ENCODE results near the gene ZFPM1. TPM values are rescaled to one million over a fixed set of nuclear protein-coding genes. Genes with fewer than 3 reads are reported as not detected.

The ZFPM1 gene
- total RNA-seq, 1 donor from 2014 or later, result 11.1 TPM

GRCh38 chr16:88539261-88539651 lies 86.2 kb downstream of the ZFPM1 start:
- peaks cover 6% of the 10 kb centered on the region for H3K9me3 Mint-ChIP-seq

GRCh38 chr16:88539652-88540345 lies 86.7 kb downstream of the ZFPM1 start:
- no peak overlapping the region for H3K27ac Mint-ChIP-seq (ENCODE audit: unreplicated experiment)
- peaks cover 8% of the 10 kb centered on the region for H3K36me3 Mint-ChIP-seq (ENCODE audit: low read depth)
- peaks cover 6% of the 10 kb centered on the region for H3K9me3 Mint-ChIP-seq
- DNase-seq (ENCODE audit: low read depth, low spot score), result no peak
- no peak overlapping the region for H3K4me3 Mint-ChIP-seq
- peaks cover 25% of the 10 kb centered on the region for H3K27me3 Mint-ChIP-seq (ENCODE audit: low read depth)
- peaks cover 4% of the 10 kb centered on the region for H3K4me1 Mint-ChIP-seq
- no peak for TF ChIP-seq CTCF (conservative IDR thresholded peaks at IDR 0.05)

More at GRCh38 chr16:88539261-88539651, 86.2 kb downstream of the ZFPM1 start:
- Mint-ChIP-seq H3K4me3 (no peak overlapping the region), H3K4me1 (peaks cover 4% of the 10 kb centered on the region), H3K36me3 (ENCODE audit: low read depth) (peaks cover 8% of the 10 kb centered on the region), H3K27me3 (ENCODE audit: low read depth) (peaks cover 23% of the 10 kb centered on the region), H3K27ac (ENCODE audit: unreplicated experiment) (no peak overlapping the region)
- TF ChIP-seq CTCF (conservative IDR thresholded peaks at IDR 0.05), result no peak
- no peak for DNase-seq (ENCODE audit: low read depth, low spot score)

- DNase-seq (ENCODE audit: low read depth, low spot score), result no peak
- H3K27ac Mint-ChIP-seq (ENCODE audit: unreplicated experiment), result no peak overlapping the region
- no peak overlapping the region for H3K4me3 Mint-ChIP-seq
- H3K27me3 Mint-ChIP-seq (ENCODE audit: low read depth), result peaks cover 27% of the 10 kb centered on the region
- peaks cover 6% of the 10 kb centered on the region for H3K9me3 Mint-ChIP-seq
- H3K36me3 Mint-ChIP-seq (ENCODE audit: low read depth), result peaks cover 8% of the 10 kb centered on the region
- H3K4me1 Mint-ChIP-seq, result peaks cover 4% of the 10 kb centered on the region
- no peak for TF ChIP-seq CTCF (conservative IDR thresholded peaks at IDR 0.05)
These were observed 87.4 kb downstream of the ZFPM1 start for GRCh38 chr16:88540346-88540977.

GRCh38 chr16:88541831-88542616 lies 88.9 kb downstream of the ZFPM1 start:
- no peak for DNase-seq (ENCODE audit: low read depth, low spot score)
- Mint-ChIP-seq H3K9me3 (peaks cover 6% of the 10 kb centered on the region), H3K36me3 (ENCODE audit: low read depth) (peaks cover 6% of the 10 kb centered on the region), H3K4me1 (no peaks in the 10 kb centered on the region), H3K27me3 (ENCODE audit: low read depth) (peaks cover 38% of the 10 kb centered on the region), H3K27ac (ENCODE audit: unreplicated experiment) (no peak overlapping the region), H3K4me3 (no peak overlapping the region)
- TF ChIP-seq CTCF (conservative IDR thresholded peaks at IDR 0.05), result no peak

GRCh38 chr16:88543230-88543813 lies 90.2 kb downstream of the ZFPM1 start:
- Mint-ChIP-seq H3K27me3 (ENCODE audit: low read depth) (peaks cover 38% of the 10 kb centered on the region), H3K4me3 (no peak overlapping the region), H3K36me3 (ENCODE audit: low read depth) (peaks cover 6% of the 10 kb centered on the region), H3K27ac (ENCODE audit: unreplicated experiment) (no peak overlapping the region), H3K9me3 (peaks cover 6% of the 10 kb centered on the region), H3K4me1 (no peaks in the 10 kb centered on the region)
- DNase-seq (ENCODE audit: low read depth, low spot score), result no peak
- no peak for TF ChIP-seq CTCF (conservative IDR thresholded peaks at IDR 0.05)

Measured in neural crest cell (in vitro differentiated cells).